GM21526 (cell line): Measurements from ENCODE around the gene C3orf20.
"Not testable (repeated sequence)": the region's sequence is repeated elsewhere in the genome, so short reads cannot be mapped to it uniquely, and the experiment has no call there.

Source experiments
- ATAC-seq: cut with Tn5 transposase; IDR thresholded peaks from one replicate; pipeline ENCODE4 v1.9.1; 2021; ENCODE audit warnings: moderate library complexity; ENCODE audit not compliant: unreplicated experiment, low FRiP score

C3orf20 gene

DNA sequence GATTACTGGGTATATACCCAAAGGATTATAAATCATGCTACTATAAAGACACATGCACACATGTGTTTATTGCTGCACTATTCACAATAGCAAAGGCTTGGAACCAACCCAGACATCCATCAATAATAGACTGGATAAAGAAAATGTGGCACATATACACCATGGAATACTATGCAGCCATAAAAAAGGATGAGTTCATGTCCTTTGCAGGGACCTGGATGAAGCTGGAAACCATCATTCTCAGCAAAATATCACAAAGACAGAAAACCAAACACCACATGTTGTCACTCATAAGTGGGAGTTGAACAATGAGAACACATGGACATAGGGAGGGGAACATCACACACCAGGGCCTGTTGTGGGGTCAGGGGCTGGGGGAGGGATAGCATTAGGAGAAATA is 78.0 kb downstream of the C3orf20 start:
- not testable (repeated sequence) for ATAC-seq

DNA sequence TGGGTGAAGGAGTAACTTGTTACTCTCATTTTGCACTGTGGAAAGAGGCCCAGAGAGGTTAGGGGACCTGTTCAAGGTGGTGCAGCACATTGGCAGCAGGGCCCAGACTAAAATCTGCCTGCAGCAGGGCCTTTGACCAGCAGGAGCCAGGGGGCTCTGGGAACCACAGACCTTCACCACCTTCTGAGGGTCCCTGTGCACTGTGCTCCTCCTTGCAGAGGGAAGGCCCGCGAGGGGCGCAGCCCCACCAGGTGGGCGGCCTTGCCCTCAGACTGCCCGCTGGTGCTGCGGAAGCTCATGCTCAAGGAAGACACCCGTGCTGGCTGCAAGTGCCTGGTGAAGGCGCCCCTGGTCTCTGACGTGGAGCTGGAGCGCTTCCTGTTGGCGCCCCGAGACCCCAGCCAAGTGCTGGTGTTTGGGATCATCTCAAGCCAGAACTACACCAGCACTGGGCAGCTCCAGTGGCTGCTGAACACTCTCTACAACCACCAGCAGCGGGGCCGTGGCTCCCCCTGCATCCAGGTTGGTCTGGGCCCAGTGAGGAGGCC is 82.3 kb downstream of the C3orf20 start:
- no peak for ATAC-seq

- ATAC-seq, result no peak
Observed at GRCh38 chr3:14758297-14758696, 83.4 kb downstream of the C3orf20 start.

- no peak for ATAC-seq
Observed at GRCh38 chr3:14758959-14759358, 84.0 kb downstream of the C3orf20 start.

DNA sequence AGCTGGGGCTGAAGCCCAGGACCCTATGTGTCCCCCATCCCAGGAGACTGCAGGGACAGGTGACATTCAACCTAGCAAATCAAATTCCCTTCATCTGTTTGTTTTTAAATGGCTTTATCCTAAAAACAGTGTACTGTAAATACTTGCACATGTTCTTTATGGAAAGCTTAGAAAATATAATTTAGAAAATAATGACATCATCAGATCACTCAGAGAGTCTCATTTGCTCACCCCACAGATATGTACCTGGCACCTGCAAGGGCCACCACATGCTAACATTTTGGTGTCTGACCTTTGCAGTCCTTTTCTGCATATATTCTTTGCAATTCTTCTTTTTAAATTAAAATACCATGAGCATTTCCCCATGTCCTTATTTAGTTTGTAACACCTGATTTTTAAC is 85.2 kb downstream of the C3orf20 start:
- no peak for ATAC-seq

DNA sequence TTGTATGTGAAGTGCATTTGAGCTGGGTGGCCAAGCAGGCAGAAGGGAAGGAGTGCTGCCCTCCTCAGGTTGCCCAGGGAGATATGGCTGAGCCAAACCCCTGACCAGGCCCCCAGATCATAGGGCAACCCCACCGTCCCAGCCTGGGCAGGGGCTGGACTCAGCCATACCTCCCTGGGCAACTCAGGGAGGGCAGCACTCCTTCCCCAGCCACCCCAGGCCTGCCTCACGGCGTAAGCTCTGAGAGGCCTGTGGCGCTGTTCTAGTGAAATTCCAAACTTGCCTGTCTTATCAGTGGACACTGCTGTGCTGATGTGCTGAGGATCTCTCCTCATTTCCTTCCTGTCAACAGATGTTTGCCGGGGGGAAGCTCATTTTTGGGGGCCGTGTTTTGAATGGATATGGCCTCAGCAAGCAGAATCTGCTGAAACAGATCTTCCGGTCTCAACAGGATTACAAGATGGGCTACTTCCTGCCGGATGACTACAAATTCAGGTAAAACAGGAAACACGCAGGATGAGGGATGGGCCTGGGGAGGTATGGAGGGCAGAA is 86.3 kb downstream of the C3orf20 start:
- ATAC-seq, result no peak

DNA sequence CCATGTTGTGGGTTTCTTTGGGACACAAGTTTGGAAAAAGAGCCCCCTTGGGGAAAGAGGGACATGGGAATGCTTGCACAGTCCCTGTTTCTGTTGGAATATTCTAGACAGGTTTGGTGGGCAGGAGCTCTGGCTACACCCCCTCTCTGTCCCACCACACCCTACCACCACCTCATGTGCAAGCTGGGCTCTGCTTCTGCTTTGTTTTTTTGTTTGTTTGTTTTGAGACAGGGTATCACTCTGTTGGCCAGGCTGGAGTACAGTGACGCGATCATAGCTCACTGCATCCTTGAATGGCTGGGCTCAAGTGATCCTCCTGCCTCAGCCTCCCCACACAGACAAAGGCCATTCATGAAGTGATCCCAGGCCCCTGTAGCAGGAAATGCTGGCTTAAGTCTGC is 86.9 kb downstream of the C3orf20 start:
- no peak for ATAC-seq

- no peak for ATAC-seq
Observed at GRCh38 chr3:14762701-14763100, 87.8 kb downstream of the C3orf20 start.

DNA sequence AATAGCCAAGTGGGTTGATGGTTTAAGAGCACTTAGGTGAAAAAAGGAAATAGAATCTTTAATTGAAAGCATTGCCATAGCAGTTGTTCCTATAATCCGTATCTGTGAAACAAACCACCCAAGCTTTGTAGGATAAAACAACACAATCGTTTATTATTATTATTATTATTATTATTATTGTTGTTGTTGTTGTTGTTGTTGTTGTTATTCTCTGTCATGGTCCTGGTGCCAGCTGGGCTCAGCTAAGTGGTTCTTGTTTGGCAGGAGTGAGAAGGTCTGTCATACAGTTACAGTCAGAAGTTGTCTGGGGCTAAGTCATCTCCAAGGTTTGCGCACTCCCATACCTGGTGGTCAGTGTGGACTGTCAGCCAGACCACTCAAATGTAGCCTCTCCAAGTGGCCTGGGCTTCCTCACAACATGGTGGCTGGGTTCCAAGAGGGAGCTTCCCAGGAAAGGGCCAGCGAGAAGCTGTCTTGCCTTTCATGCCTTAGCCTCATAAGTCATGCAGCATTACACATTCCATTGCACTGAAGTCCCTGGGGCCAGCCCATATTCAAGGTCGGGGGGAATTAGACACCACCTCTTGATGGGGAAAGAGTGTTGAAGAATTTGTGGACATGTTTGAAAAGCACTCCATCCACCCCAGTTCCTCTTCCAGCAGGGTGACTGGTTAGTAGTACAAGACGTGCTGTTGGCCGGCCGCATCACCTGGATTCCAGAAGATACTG is 89.6 kb downstream of the C3orf20 start:
- no peak for ATAC-seq

DNA sequence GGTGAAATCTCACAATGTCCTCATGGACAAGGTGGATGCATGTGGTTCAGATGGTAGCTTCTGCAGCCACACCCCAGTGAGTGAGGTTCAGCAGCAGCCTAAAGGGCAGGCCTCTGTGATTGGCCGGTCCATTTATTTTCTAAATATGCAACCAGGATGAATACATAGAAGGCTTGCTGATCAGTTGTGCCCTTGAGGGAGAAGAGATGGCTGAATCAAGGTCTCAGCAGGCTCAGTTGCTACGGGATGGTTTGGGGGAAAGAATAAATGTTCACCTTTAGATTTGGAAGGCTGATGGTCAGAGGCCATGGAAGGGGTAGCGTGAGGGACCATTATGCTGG is 90.1 kb downstream of the C3orf20 start:
- no peak for ATAC-seq

GRCh38 chr3:14765576-14766427 is 90.9 kb downstream of the C3orf20 start:
- no peak for ATAC-seq

- no peak for ATAC-seq
Observed at GRCh38 chr3:14766428-14767244, 91.7 kb downstream of the C3orf20 start.

DNA sequence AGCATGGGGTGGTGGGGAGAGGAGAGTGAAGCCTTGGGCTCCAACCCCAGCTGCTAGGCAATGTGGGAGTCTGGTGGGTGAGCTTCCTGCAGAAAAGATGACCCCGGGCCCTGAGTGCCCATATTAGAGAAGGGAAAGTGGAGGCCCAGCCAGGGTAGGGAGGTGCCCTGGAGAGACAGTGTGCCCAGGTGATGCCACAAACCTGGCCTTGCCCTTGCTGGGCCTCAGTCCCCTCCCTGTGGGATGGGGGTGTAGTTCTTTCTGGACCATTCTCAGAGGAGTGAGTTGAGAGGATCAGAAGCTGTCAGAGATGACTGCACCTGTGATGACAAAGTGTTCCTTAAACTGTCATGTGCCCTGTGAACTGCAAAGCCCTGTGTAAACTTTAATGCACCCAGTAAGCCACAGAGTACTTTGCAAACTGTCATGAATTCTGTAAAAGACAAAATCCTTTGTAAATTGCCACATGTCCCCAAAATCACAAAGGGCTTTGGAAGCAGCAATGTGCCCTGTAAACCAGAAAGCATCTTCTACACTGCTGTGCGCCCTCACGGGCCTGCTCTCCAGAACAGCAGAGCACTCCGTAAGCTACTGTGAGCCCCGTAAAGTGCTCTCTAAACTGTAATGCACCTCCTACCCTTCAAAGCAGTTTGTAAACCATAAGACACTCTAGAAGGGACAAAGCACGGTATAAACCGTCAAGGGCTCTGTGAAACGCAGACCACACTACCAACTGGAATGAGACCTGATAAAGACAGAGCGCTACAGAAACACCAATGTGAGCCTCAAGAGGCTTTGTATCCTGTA is 92.5 kb downstream of the C3orf20 start:
- no peak for ATAC-seq

DNA sequence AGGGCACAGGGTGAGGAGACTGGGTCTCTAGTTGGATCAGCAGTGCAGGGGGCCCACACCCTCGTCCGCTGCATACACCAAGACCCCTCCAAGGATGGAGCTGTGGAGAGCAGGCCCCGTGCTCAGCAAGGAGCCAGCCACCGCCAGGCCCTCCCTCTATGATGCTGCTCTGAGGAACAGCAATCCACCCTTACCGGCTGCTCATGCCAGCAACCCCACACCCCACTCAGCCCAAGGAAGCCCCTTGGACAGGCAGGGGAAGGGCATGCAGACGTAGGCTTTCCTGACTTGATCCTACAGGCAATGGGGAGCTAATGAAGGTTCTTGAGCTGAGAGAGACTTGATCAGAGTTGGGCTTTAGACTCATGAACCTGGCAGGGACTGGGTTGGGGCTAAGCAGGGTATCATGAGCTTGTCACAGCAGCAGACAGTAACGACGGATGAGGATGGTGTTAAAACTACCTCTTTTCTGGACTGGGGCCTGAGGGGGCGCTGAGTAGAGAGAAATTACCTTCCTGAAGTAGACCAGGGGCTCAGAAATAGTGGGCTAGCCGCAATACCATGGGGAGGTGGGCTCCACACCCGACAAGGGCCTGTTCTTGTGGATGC is 93.3 kb downstream of the C3orf20 start:
- no peak for ATAC-seq

GRCh38 chr3:14768881-14769280 is 93.9 kb downstream of the C3orf20 start:
- ATAC-seq, result no peak

- ATAC-seq, result no peak
Observed at GRCh38 chr3:14769544-14770325, 94.8 kb downstream of the C3orf20 start.

- ATAC-seq, result no peak
Observed at GRCh38 chr3:14770591-14770990, 95.7 kb downstream of the C3orf20 start.

DNA sequence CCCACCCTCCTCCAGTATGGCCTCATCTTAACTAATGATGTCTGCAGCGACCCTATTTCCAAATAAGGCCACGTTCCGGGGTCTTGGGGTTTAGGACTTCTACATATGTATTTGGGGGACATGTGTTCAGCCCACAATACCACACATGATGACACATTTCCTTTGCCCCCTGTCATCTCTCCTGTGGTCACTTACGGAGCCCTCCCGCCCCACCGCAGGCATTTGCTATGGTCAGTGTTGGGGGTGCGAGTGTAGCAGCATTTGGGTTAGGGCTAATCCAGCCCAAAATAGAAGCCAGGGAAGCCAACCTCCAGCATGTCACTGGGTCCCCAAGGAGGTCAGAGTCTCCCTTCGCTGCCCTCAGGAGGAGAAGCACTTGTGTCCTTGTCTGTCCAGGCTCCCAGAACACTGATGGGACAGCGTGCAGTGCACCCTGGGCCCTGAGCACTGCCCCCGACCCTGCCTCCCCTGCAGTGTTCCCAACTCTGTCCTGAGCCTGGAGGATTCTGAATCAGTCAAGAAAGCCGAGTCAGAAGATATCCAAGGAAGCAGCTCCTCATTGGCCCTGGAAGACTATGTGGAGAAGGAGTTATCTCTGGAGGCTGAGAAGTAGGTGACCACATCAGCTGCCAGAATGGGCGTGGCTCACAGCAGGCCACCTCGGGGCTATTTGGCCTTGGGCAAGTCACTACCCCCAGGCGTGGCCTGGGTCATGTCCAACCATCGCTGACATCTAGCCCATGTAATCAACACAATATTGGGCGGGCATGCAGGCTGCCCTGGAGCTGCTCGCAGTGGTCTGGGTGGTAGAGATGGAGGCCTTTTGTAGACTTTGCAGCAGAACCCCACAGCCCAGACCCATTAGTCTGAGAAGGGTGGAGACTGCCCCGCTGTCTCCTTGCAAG is 96.9 kb downstream of the C3orf20 start:
- no peak for ATAC-seq
